ENCODE measurements around the gene SEC24B. TPM values are rescaled to one million over a fixed set of nuclear protein-coding genes. Genes with fewer than 3 reads are reported as not detected.

The SEC24B gene
- total RNA-seq, 1 donor from 2014 or later: 24.1 TPM

DNA sequence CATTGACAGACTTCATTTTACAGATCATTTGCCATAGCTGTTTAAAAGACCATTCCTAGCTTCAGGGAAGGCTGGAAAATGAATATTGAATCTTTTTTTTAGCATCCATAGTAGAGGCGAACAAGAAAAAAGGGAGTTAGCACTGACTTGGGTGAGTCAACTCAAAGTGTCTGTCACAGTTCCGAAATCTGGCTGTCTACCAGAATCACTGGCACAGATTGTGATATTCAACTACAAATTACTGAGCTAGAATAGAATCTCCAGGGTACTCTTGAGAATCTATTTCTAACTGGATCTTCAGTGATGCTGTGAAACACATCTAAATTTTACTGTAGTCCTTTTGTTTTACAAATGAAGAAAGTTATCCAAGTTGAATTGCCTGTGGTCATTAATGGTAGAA lies 31.5 kb downstream of the SEC24B start:
- DNase-seq (ENCODE audit: low read depth): no peak
- TF ChIP-seq, protein P1, sequence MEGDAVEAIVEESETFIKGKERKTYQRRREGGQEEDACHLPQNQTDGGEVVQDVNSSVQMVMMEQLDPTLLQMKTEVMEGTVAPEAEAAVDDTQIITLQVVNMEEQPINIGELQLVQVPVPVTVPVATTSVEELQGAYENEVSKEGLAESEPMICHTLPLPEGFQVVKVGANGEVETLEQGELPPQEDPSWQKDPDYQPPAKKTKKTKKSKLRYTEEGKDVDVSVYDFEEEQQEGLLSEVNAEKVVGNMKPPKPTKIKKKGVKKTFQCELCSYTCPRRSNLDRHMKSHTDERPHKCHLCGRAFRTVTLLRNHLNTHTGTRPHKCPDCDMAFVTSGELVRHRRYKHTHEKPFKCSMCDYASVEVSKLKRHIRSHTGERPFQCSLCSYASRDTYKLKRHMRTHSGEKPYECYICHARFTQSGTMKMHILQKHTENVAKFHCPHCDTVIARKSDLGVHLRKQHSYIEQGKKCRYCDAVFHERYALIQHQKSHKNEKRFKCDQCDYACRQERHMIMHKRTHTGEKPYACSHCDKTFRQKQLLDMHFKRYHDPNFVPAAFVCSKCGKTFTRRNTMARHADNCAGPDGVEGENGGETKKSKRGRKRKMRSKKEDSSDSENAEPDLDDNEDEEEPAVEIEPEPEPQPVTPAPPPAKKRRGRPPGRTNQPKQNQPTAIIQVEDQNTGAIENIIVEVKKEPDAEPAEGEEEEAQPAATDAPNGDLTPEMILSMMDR (IDR thresholded peaks at IDR 0.05; ENCODE audit: insufficient read depth, low read length, poor library complexity, severe bottlenecking): no peak
- Histone ChIP-seq H3K36me3 (ENCODE audit: control insufficient read depth, insufficient read depth, low read length) (no peaks in the 10 kb centered on the region), H3K4me3 (ENCODE audit: low read depth, low read length) (no peak overlapping the region), H3K27me3 (ENCODE audit: control insufficient read depth, insufficient read depth, low read length) (no peaks in the 10 kb centered on the region)

DNA sequence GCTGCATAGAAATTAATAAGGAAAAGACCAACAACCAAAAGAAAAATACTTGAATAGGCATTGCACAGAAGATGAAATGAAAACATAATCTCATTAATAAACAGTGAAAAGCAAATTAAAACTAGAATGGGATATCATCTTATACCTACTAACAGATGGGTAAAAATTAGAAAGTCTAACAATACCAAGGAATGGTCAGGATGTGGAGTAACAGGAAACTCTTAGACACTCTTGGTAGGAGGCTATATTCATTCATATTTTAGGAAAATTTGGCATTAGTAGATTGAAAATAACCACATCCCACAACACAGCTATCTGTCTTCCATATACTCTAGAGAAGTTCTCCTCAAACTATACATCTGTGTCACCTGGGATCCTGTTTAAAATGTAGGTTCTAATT lies 36.3 kb downstream of the SEC24B start:
- TF ChIP-seq, protein P1 (IDR thresholded peaks at IDR 0.05; ENCODE audit: insufficient read depth, low read length, poor library complexity, severe bottlenecking): no peak
- Histone ChIP-seq H3K4me3 (ENCODE audit: low read depth, low read length) (no peak overlapping the region), H3K27me3 (ENCODE audit: control insufficient read depth, insufficient read depth, low read length) (no peaks in the 10 kb centered on the region), H3K36me3 (ENCODE audit: control insufficient read depth, insufficient read depth, low read length) (no peaks in the 10 kb centered on the region)
- no peak for DNase-seq (ENCODE audit: low read depth)

DNA sequence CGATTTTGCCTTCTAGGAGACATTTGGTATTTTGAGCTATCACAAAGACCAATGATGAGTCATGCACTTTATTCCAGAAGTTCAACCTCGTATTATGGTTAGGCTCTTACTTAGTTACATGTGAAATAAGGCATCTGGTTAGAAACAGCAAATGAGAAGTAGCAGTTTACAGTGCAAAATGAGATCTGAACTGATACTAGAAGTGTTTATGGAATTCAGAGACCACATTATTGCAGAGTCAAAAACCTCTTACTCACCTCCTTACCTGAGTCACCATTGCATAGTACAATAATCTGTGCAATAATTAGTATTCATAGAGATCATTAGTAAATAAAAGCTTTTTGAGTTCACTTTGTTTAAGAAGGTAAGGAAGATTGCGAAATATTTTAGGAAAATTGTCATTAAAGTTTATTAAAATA lies 38.7 kb downstream of the SEC24B start:
- peak; percentile 9 for DNase-seq (ENCODE audit: low read depth)
- H3K4me3 ChIP-seq (ENCODE audit: low read depth, low read length): no peak overlapping the region
- H3K36me3 ChIP-seq (ENCODE audit: control insufficient read depth, insufficient read depth, low read length): no peaks in the 10 kb centered on the region
- TF ChIP-seq, protein P1 (IDR thresholded peaks at IDR 0.05; ENCODE audit: insufficient read depth, low read length, poor library complexity, severe bottlenecking): no peak
- no peaks in the 10 kb centered on the region for H3K27me3 ChIP-seq (ENCODE audit: control insufficient read depth, insufficient read depth, low read length)

DNA sequence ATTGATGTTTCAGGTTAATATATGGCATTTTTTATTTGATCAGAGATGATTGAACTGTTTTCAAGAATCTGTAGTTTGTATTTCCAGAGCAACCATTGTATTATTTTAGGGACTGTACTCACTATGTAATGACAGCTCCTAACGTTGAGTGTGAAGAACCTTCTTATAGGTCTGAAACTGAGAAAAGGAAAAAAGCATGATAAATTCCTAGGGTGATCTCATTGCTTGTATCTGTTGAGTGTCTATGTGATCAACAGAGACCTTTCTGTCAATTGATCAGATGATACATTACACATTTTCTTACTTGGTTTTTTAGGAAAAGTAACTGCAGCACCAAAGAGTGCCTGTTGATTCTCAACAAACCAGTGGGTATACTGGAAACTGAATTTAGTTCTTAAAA lies 40.2 kb downstream of the SEC24B start:
- DNase-seq (ENCODE audit: low read depth): no peak
- H3K4me3 ChIP-seq (ENCODE audit: low read depth, low read length): no peak overlapping the region
- H3K27me3 ChIP-seq (ENCODE audit: control insufficient read depth, insufficient read depth, low read length): no peaks in the 10 kb centered on the region
- TF ChIP-seq, protein P1 (IDR thresholded peaks at IDR 0.05; ENCODE audit: insufficient read depth, low read length, poor library complexity, severe bottlenecking): no peak
- no peaks in the 10 kb centered on the region for H3K36me3 ChIP-seq (ENCODE audit: control insufficient read depth, insufficient read depth, low read length)

DNA sequence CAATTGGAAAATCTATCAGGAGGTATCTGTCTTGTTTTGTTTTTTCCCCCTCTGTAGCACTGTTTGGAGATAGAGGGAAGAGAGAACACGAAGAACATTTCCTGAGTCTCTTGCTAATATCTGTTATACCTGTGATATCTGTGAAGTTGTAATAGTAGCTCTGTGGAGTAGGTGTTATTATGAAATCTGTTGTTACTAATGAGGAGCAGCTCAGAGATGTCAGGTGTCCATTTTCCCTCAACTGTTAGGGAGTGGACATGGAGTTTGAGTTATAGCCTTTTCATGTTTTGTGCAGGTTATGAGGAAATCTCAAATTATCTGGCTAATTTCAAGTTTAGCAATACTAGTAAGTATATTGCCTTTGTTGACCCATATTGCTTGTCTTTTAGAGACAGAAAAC lies 52.4 kb downstream of the SEC24B start:
- H3K27me3 ChIP-seq (ENCODE audit: control insufficient read depth, insufficient read depth, low read length): no peaks in the 10 kb centered on the region
- TF ChIP-seq, protein P1 (IDR thresholded peaks at IDR 0.05; ENCODE audit: insufficient read depth, low read length, poor library complexity, severe bottlenecking): no peak
- H3K4me3 ChIP-seq (ENCODE audit: low read depth, low read length): no peak overlapping the region
- no peaks in the 10 kb centered on the region for H3K36me3 ChIP-seq (ENCODE audit: control insufficient read depth, insufficient read depth, low read length)
- DNase-seq (ENCODE audit: low read depth): no peak

DNA sequence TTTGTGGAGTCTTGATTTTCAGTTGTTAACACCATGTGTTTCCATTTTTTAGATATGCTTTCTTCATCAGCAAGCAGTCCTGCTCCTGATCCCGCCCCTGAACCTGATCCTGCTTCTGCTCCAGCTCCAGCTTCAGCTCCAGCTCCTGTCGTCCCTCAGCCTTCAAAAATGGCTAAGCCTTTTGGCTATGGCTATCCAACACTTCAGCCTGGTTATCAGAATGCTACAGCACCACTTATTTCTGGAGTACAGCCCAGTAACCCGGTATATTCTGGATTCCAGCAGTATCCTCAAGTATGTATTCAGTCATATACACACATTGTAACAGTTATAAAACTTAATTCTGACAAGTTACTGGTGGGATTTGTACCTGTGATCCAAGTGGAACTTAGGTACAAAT lies 60.9 kb downstream of the SEC24B start:
- no peaks in the 10 kb centered on the region for H3K36me3 ChIP-seq (ENCODE audit: control insufficient read depth, insufficient read depth, low read length)
- H3K27me3 ChIP-seq (ENCODE audit: control insufficient read depth, insufficient read depth, low read length): no peaks in the 10 kb centered on the region
- TF ChIP-seq, protein P1 (IDR thresholded peaks at IDR 0.05; ENCODE audit: insufficient read depth, low read length, poor library complexity, severe bottlenecking): no peak
- H3K4me3 ChIP-seq (ENCODE audit: low read depth, low read length): no peak overlapping the region
- no peak for DNase-seq (ENCODE audit: low read depth)

All from kidney epithelial cell (primary cell).